ENCODE data around the gene KRTAP5-2.

Gene KRTAP5-2

GRCh38 chr11:1555713-1556153, 42.4 kb downstream of the KRTAP5-2 start:
- no peak for DNase-seq (ENCODE audit: low spot score)

GRCh38 chr11:1554981-1555712, 42.9 kb downstream of the KRTAP5-2 start:
- no peak for DNase-seq (ENCODE audit: low spot score)

GRCh38 chr11:1553808-1554594, 44.1 kb downstream of the KRTAP5-2 start:
- DNase-seq (ENCODE audit: low spot score), result no peak

GRCh38 chr11:1549338-1550330, 48.5 kb downstream of the KRTAP5-2 start:
- no peak for DNase-seq (ENCODE audit: low spot score)

GRCh38 chr11:1548221-1549070, 49.6 kb downstream of the KRTAP5-2 start:
- DNase-seq (ENCODE audit: low spot score), result peak; percentile 69

- no peak for DNase-seq (ENCODE audit: low spot score)
These were observed 50.5 kb downstream of the KRTAP5-2 start for GRCh38 chr11:1547467-1548098.

Data from HuH-7 (cell line).